Right lobe of liver (tissue), 4 donors: Measurements from ENCODE around the gene WHRN.

ENCODE experiments used
- POLR2A ChIP-seq: fragments of 450-650 bp; IDR thresholded peaks from one replicate; pipeline ENCODE4 v1.6.1; 2017; ENCODE audit warnings: antibody characterized with exemption, mild to moderate bottlenecking
- TF ChIP-seq, protein P1 (sequence below), 4 donors: fragments of 200-600 bp in 3 of 4; fragments of 450-650 bp in 1 of 4; IDR thresholded peaks; one replicate each; pipeline versions ENCODE4 v1.5.1 to v1.8.0; 2016 to 2022; ENCODE audit warnings: antibody characterized with exemption in 4 of 4, mild to moderate bottlenecking in 2 of 4
- donor health status: DM: no; HTN: no; CAD: no.
- donor health status: DM: no; HTN: no; CAD: no.
- donor health status: DM: no; HTN: yes; CAD: no.

DNA sequence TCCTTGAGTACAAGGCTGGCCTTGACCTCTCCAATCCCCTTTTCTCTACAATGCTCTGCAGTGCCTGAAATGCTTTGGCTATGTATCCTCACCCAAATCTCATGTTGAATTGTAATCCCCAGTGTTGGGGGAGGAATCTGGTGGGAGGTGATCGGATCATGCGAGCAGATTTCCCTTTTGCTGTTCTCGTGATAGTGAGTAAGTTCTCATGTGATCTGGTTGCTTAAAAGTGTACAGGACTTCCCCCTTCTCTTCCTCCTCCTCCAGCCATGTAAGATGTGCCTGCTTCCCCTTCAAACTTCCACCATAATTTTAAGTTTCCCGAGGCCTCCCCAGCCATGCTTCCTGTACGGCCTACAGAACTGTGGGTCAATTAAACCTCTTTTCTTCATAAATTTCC, 89.0 kb downstream of the WHRN start:
- TF ChIP-seq, protein P1, sequence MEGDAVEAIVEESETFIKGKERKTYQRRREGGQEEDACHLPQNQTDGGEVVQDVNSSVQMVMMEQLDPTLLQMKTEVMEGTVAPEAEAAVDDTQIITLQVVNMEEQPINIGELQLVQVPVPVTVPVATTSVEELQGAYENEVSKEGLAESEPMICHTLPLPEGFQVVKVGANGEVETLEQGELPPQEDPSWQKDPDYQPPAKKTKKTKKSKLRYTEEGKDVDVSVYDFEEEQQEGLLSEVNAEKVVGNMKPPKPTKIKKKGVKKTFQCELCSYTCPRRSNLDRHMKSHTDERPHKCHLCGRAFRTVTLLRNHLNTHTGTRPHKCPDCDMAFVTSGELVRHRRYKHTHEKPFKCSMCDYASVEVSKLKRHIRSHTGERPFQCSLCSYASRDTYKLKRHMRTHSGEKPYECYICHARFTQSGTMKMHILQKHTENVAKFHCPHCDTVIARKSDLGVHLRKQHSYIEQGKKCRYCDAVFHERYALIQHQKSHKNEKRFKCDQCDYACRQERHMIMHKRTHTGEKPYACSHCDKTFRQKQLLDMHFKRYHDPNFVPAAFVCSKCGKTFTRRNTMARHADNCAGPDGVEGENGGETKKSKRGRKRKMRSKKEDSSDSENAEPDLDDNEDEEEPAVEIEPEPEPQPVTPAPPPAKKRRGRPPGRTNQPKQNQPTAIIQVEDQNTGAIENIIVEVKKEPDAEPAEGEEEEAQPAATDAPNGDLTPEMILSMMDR (IDR thresholded peaks at IDR 0.05) = no peak
- TF ChIP-seq POLR2A = no peak
